GM18511 (cell line): Measurements from ENCODE around the gene ZBTB20.
A peak's percentile ranks its signal among the peaks of the same experiment; 100 is the strongest.
"Not testable (repeated sequence)": the region's sequence is repeated elsewhere in the genome, so short reads cannot be mapped to it uniquely, and the experiment has no call there.

Experiments used
- ATAC-seq: cut with Tn5 transposase; IDR thresholded peaks from one replicate; pipeline ENCODE4 v1.9.1; 2021; ENCODE audit warnings: mild to moderate bottlenecking, moderate library complexity; ENCODE audit not compliant: unreplicated experiment

Gene ZBTB20

DNA sequence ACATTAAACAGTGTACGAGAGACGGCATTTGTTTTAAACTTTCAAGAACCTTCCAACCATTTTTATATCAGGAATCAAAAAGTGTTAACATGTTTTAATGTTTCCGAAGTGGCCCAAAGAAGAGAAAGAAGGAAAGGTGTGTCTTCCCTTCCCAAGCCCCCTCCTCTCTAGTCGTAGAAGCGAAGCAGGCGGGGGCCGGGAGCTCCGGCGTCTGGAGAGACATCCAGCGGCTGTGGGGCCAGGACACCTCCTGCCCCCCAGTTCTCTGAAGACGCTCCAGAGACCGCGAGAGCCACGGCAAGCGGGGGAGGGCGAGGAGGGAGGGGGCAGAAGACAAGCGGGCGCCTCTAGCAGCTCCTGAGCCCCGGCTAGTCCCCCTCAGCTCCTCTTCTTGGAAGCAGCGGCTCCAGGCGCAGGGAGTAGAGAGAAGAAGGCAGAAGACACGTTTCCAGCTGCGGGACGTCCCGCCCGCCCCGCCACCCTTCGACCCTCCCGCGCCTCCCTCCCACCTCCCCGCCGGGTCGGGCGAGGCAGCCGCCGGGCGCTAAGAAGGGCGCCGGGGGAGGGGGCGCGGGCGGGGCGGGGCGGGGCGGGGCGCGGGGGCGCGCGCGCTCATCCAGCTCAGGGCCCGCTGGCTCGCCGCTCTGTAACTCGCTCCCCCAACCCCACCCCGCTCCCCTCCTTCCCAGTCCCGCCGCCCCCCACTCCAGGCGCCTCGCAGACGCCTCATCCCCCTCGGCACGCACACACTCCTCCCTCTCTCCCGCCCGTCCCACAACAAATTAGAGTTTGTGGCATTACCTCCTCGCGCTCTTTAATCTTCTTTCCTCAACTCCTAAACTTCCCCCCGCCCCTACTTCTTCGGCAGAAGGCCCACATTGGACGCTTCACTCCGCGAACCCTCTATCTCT, at the start of gene ZBTB20:
Gene ZBTB20 (minus strand): TSS at position 871 of the 911 bp plus-strand sequence.
- ATAC-seq = peak; percentile 36

DNA sequence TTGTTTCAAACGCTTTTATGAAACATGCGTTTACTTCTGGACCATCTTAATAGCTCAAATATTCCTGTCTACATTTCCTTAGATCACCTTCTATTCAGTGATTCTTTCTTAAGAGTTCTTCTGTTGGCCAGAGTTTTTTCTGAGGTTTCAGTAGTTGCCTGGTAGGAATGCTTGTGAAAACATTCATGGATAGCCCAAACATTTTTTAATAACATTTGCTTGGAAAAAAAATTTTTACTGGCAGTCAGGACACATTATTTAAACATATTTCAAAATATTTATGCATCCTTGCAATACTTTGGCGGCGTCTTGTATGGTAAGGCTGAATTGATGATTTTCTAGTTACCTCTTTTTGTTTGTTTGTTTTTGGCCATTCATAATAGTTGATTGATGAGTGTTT, 47.4 kb upstream of the ZBTB20 start:
- no peak for ATAC-seq

GRCh38 chr3:115190747-115191146, 43.7 kb upstream of the ZBTB20 start:
- ATAC-seq = no peak

GRCh38 chr3:115187149-115187757, 40.2 kb upstream of the ZBTB20 start:
- peak; percentile 100 for ATAC-seq

DNA sequence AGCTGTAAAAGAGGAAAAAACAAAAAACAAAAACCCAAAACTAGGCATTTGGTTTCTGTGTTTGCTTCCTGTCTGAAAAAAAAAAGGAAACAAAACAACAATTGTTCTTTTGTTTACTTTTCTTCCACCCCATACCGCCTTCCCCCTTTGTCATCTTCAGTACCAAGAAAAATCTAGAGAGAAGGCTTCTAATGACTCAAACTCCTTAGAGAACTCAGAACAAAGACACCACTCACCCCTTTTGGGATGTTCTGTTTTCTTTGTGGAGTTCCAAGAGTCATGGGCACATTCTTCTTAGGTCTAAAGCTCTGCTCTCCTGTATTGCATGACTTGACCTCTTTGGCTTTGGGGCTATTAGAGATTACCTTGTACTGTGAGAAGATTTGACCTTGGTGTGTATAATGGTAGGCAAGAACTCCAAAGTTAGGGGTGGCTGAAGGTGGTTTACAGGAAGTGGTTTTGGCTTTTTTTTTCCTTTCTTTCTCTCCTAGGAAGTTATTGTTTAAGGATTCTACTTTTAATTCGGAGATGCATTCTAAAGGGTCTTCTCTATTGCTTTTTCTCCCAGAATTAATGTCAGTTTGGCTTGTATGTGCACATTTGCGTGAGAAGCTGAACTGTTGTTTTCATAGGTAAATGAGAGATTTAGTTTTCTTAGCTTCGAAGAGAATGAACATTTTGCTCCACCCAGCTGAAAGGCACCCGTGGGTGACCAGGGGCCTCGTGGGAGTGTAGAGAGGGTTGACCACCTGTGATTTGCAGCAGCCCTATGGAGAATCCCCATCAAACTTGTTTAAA, 39.5 kb upstream of the ZBTB20 start:
- peak; percentile 59 for ATAC-seq

DNA sequence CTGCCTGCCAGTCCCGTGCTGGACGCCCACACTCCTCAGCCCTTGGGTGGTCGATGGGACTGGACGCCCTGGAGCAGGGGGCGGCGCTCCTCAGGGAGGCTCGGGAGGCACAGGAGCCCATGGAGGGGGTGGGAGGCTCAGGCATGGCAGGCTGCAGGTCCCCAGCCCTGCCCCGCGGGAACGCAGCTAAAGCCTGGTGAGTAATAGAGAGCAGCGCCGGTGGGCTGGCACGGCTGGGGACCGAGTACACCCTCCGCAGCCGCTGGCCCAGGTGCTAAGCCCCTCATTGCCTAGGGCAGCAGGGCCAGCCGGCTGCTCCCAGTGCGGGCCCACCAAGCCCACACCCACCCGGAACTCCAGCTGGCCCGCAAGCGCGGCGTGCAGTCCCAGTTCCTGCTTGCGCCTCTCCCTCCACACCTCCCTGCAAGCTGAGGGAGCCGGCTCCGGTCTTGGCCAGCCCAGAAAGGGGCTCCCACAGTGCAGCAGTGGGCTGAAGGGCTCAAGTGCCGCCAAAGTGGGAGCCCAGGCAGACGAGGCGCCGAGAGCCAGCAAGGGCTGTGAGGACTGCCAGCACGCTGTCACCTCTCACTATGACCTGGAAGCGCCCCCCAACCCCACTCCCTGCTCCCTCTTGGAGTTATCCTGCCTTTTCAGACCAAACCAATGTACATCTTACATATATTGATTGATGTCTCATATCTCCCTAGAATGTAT, 37.9 kb upstream of the ZBTB20 start:
- not testable (repeated sequence) for ATAC-seq

DNA sequence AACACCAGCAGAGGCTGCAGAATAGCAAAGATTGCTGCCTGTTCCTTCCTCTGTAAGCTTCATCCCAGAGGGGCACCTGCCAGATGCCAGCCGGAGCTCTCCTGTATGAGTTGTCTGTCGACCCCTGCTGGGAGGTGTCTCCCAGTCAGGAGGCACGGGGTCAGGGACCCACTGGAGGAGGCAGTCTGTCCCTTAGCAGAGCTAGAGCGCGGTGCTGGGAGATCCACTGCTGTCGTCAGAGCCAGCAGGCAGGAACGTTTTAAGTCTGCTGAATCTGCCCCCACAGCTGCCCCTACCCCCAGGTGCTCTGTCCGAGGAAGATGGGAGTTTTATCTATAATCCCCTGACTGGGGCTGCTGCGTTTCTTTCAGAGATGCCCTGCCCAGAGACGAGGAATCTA, 31.8 kb upstream of the ZBTB20 start:
- ATAC-seq = not testable (repeated sequence)

GRCh38 chr3:115169808-115170207, 22.7 kb upstream of the ZBTB20 start:
- no peak for ATAC-seq

- no peak for ATAC-seq
These were observed 18.6 kb upstream of the ZBTB20 start for GRCh38 chr3:115165701-115166100.

DNA sequence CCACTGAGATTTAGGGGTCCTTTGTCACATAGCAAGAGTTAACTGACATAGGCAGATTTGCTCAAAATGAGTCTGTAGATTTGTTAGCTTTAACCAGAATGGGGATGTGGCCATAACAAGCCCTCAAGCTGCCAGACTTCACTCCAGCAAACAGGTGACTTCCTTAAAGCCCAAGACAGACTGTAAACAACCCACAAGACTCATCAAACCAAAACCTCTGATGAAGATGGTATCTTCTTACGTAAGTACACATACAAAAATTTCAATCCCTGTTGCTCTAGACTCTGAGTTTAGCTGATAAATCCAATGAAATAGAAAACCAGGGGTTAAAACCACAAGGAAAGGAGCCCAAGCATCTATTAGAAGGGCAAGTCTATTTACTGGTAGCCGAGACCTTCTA, 18.2 kb upstream of the ZBTB20 start:
- ATAC-seq = no peak

GRCh38 chr3:115164374-115165221, 17.5 kb upstream of the ZBTB20 start:
- no peak for ATAC-seq

DNA sequence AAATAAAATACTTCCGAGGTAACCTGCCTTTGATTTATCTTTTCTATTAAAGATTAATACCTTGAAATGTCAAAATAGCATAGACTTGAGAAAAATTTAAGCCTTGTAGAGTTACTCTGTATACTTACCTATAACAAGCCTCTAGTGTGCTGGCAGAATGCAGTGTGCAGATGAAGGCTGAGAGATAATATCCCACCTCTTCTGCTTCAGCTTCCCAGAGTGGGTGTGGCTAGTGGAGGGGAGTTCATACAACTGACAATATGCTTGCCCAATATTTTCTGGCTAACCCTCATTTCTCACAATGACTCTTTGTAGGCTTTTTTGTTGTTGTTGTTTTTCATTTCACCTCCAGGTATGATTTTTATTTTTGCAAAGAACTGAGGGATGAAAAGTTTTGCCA, 15.7 kb upstream of the ZBTB20 start:
- ATAC-seq = no peak

- no peak for ATAC-seq
These were observed 14.8 kb upstream of the ZBTB20 start for GRCh38 chr3:115161866-115162265.

DNA sequence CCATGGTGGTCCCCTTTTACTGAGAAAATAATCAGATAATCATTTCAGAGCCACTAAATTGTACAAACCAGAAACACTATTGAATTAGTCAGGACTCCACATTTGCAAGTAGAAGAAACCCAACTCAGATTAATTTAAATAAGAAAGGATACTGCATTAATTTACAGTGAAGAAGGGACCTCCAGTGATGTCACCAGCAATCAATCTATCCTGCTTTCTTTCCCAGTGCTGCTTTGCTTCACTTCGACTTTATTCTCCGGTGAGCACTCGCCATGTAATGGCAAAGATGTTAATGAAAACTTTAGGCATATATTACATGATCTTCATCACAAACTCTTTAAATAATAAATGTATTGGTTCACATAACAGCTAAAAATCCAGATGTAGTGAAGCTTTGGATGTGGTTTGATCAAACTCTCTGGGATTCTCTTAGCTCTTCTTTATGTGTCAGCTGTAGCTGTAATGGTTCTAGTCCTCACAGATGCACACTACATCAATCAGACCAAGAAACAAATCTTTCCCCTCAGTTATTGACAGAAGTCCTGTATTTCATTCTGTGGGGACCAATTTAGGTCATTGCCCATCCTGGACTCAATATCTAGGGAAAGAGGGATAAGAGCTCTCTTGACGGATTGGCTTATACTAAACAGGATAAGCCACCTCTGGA, 14.2 kb upstream of the ZBTB20 start:
- no peak for ATAC-seq

DNA sequence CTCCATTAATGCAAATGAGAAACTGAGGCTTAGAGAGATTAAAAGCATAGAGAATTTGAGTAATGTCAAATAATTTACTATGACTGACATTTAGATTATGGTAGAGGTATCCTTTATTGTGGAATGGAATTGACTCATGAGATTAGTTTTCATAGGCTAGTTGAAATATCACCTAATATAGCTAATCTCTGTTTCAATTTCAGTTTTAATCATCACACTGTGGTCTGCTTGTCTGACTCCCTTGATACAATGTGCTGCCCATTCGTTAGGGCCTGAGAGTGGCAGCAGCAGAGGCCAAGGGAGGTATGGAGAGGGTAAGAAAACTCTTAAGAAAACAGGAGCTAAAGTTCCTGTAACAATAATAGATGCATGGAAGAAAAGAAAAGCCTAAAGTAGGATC, 13.2 kb upstream of the ZBTB20 start:
- peak; percentile 100 for ATAC-seq

GRCh38 chr3:115156046-115156654, 9.1 kb upstream of the ZBTB20 start:
- ATAC-seq = no peak

GRCh38 chr3:115154611-115155010, 7.5 kb upstream of the ZBTB20 start:
- no peak for ATAC-seq

GRCh38 chr3:115151921-115152320, 4.8 kb upstream of the ZBTB20 start:
- no peak for ATAC-seq
